Measurements from ENCODE around the gene ASAP3.

ASAP3 gene

GRCh38 chr1:23475641-23476040, 8.3 kb downstream of the ASAP3 start:
- Mint-ChIP-seq H3K4me1 (ENCODE audit: low read depth) (no peaks in the 10 kb centered on the region), H3K27ac (no peak overlapping the region), H3K4me3 (no peak overlapping the region), H3K9me3 (no peaks in the 10 kb centered on the region), H3K27me3 (ENCODE audit: low read depth) (peaks cover 10% of the 10 kb centered on the region), H3K36me3 (ENCODE audit: low read depth) (no peaks in the 10 kb centered on the region)

- Mint-ChIP-seq H3K27me3 (ENCODE audit: low read depth) (peaks cover 6% of the 10 kb centered on the region), H3K4me3 (no peak overlapping the region), H3K9me3 (no peaks in the 10 kb centered on the region), H3K27ac (no peak overlapping the region), H3K4me1 (ENCODE audit: low read depth) (no peaks in the 10 kb centered on the region), H3K36me3 (ENCODE audit: low read depth) (no peaks in the 10 kb centered on the region)
Observed at GRCh38 chr1:23475134-23475628, 8.8 kb downstream of the ASAP3 start.

DNA sequence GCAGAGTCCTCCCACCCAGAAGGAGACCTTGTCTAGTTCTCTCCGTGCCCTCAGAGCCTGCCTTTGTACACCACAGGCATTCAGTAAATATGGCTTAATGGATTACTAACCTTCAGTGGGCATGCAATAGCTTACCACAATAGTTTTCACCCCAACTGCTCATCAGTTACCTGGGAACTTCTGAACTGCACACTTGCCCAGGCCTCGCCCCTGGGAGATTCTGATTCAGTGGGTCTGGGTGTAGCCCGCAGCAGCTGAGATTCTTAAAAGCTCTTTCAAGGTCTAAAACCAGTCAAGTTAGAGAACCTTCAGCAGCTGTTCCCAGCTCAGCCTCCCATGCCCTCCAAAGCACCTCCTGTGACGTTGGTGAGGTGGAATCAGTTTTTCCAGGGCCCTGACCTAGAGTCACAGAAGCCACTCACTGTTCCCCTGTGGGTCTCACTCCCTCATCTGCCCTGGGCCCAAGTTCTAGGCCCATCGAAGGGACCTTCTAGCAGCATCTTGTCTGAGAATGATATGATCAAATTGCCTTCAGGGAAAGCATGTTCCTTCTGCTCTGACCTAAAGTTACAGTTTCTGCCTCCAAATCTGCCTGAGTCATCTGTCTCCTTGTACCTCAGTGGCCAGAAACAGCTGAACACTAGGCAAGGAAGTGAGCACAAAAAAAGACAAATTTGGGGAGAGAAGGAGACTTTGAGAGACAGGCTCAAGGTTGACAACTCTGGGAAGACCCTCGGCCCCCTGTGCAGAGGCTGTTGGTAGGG, 10.8 kb downstream of the ASAP3 start:
- Mint-ChIP-seq H3K9me3 (no peaks in the 10 kb centered on the region), H3K4me3 (no peak overlapping the region), H3K27ac (no peak overlapping the region), H3K36me3 (ENCODE audit: low read depth) (no peaks in the 10 kb centered on the region), H3K4me1 (ENCODE audit: low read depth) (no peaks in the 10 kb centered on the region), H3K27me3 (ENCODE audit: low read depth) (peaks cover 5% of the 10 kb centered on the region)

DNA sequence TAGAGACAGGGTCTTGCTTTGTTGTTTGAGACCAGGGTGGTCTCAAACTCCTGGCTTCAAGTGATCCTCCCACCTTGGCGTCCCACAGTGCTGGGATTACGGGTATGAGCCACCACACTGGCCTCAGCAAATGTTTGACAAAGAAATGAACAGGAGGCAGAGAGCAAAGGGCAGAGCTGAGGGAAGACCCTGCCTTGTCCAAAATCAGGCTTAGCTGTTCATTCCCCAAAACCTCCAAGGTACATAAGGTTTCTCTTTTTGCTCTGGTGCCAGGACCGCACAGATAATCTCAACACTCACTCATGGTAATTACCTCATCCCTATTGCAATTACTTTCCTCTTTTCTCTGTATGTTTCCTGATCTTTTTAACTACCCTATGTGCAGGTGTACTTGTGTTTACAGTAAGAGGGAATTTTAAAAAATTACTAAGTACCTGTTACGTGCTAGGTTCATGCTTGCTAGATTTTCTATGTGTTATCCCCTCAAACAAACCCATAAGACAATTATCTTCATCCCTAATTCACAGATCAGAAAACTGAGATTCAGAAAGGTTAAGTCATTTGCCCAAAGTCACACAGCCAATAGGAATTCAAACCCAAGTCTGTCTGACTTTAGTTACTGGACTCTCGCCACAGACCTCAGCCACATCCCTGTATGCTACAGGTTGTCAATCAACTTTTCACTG, 11.5 kb downstream of the ASAP3 start:
- Mint-ChIP-seq H3K9me3 (no peaks in the 10 kb centered on the region), H3K4me1 (ENCODE audit: low read depth) (no peaks in the 10 kb centered on the region), H3K36me3 (ENCODE audit: low read depth) (no peaks in the 10 kb centered on the region), H3K4me3 (no peak overlapping the region), H3K27ac (no peak overlapping the region), H3K27me3 (ENCODE audit: low read depth) (peaks cover 5% of the 10 kb centered on the region)

- no peaks in the 10 kb centered on the region for H3K9me3 Mint-ChIP-seq
- no peak overlapping the region for H3K4me3 Mint-ChIP-seq
- H3K27me3 Mint-ChIP-seq (ENCODE audit: low read depth) = peaks cover 3% of the 10 kb centered on the region
- no peaks in the 10 kb centered on the region for H3K4me1 Mint-ChIP-seq (ENCODE audit: low read depth)
- no peaks in the 10 kb centered on the region for H3K36me3 Mint-ChIP-seq (ENCODE audit: low read depth)
- no peak overlapping the region for H3K27ac Mint-ChIP-seq
Observed at GRCh38 chr1:23471473-23472075, 12.4 kb downstream of the ASAP3 start.

DNA sequence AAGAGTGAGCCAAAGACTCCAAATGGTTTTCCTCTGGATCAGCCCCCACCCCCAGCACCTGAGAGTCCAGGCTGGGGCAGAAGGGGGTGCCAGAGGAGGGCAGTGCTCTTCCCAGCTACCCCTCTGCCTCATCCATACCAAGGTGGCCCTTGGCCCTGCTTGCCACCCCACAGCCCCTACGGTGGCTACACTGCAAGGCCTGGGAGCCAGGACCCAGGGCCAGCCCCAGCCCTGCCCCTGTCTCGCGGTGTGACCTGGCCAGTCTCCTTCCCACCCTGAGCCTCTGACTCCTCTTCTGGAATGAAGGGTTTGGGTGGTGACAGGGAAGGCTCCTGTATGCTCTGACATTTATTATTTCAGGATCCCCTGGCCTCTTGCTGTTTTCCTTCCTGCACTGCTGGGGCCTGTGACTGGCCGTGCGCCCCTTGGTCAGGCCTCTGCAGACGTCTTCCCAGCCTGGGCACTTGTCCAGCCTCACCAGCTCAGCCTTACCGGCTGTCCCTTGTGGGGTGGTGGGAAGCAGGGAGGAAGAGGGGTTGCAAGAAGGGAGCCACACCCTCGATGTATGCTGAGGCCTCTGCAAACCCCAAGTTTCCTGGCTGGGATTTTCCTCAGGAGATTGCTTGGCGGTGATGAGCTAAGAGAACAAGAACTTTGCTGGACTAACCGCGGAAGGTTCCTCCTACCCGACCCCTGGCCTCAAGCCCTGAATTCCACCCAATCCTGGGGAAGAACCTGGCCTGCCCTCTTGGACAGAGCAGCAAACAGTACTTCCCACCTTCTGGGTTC, 13.5 kb downstream of the ASAP3 start:
- no peaks in the 10 kb centered on the region for H3K9me3 Mint-ChIP-seq
- no peaks in the 10 kb centered on the region for H3K27me3 Mint-ChIP-seq (ENCODE audit: low read depth)
- no peaks in the 10 kb centered on the region for H3K4me1 Mint-ChIP-seq (ENCODE audit: low read depth)
- no peak overlapping the region for H3K27ac Mint-ChIP-seq
- no peak overlapping the region for H3K4me3 Mint-ChIP-seq
- no peaks in the 10 kb centered on the region for H3K36me3 Mint-ChIP-seq (ENCODE audit: low read depth)

- H3K4me3 Mint-ChIP-seq = no peak overlapping the region
- H3K4me1 Mint-ChIP-seq (ENCODE audit: low read depth) = no peaks in the 10 kb centered on the region
- H3K27me3 Mint-ChIP-seq (ENCODE audit: low read depth) = no peaks in the 10 kb centered on the region
- H3K9me3 Mint-ChIP-seq = no peaks in the 10 kb centered on the region
- H3K27ac Mint-ChIP-seq = no peak overlapping the region
- H3K36me3 Mint-ChIP-seq (ENCODE audit: low read depth) = no peaks in the 10 kb centered on the region
Observed at GRCh38 chr1:23469372-23469982, 14.5 kb downstream of the ASAP3 start.

DNA sequence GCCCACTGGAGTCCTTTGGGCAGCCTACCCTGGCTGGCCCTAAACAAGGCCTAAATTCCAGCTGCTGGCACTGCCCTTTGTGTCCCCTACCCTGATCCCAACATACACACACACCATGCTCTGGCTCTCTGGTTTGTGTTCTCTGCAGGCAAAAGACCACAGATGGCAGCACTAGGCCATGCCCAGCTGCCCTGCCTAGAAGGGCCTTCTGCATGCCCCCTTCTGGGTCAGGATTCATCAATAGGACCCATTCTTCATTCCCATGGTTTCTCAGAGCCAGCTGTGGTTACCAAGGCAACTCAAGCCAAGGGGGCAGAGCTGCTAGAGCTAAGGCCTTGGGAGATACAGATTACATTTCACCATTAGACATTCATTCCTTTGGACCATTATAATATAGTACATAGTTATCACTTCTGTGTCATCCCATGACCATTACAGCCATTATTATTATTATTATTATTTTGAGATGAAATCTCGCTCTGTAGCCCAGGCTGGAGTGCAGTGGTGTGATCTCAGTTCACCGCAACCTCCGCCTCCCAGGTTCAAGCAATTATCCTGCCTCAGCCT, 17.5 kb downstream of the ASAP3 start:
- H3K27ac Mint-ChIP-seq = no peak overlapping the region
- no peaks in the 10 kb centered on the region for H3K36me3 Mint-ChIP-seq (ENCODE audit: low read depth)
- H3K4me1 Mint-ChIP-seq (ENCODE audit: low read depth) = no peaks in the 10 kb centered on the region
- H3K4me3 Mint-ChIP-seq = no peak overlapping the region
- no peaks in the 10 kb centered on the region for H3K9me3 Mint-ChIP-seq
- H3K27me3 Mint-ChIP-seq (ENCODE audit: low read depth) = no peaks in the 10 kb centered on the region

GRCh38 chr1:23463286-23463685, 20.7 kb downstream of the ASAP3 start:
- no peak overlapping the region for H3K4me3 Mint-ChIP-seq

GRCh38 chr1:23462766-23463165, 21.2 kb downstream of the ASAP3 start:
- no peak overlapping the region for H3K27ac Mint-ChIP-seq
- peaks cover 14% of the 10 kb centered on the region for H3K27me3 Mint-ChIP-seq (ENCODE audit: low read depth)
- no peaks in the 10 kb centered on the region for H3K36me3 Mint-ChIP-seq (ENCODE audit: low read depth)
- no peak overlapping the region for H3K4me3 Mint-ChIP-seq
- no peaks in the 10 kb centered on the region for H3K4me1 Mint-ChIP-seq (ENCODE audit: low read depth)
- H3K9me3 Mint-ChIP-seq = no peaks in the 10 kb centered on the region

More at GRCh38 chr1:23463286-23463685, 20.7 kb downstream of the ASAP3 start:
- Mint-ChIP-seq H3K36me3 (ENCODE audit: low read depth) (no peaks in the 10 kb centered on the region), H3K9me3 (no peaks in the 10 kb centered on the region), H3K27me3 (ENCODE audit: low read depth) (peaks cover 12% of the 10 kb centered on the region), H3K27ac (no peak overlapping the region), H3K4me1 (ENCODE audit: low read depth) (no peaks in the 10 kb centered on the region)

DNA sequence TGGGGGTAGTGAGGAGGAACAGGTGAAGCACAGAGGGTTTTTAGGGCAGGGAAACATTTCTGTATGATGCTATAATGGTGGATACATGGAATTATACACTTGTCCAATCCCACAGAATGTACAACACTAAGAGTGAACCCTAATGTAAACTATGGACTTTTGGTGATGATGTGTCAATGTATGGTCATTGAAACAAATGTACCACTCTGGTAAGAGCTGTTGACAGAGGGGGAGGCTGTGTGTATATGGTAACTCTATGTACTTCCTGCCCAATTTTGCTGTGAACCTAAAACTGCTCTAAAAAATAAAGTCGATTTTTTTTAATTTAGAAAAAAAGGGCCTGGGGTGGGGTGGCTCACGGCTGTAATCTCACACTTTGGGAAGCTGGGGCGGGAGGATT, 22.9 kb downstream of the ASAP3 start:
- Mint-ChIP-seq H3K36me3 (ENCODE audit: low read depth) (no peaks in the 10 kb centered on the region), H3K27ac (no peak overlapping the region), H3K9me3 (no peaks in the 10 kb centered on the region), H3K4me3 (no peak overlapping the region), H3K4me1 (ENCODE audit: low read depth) (peaks cover 4% of the 10 kb centered on the region), H3K27me3 (ENCODE audit: low read depth) (peaks cover 15% of the 10 kb centered on the region)

GRCh38 chr1:23460519-23460918, 23.5 kb downstream of the ASAP3 start:
- H3K27ac Mint-ChIP-seq = no peak overlapping the region
- peaks cover 4% of the 10 kb centered on the region for H3K4me1 Mint-ChIP-seq (ENCODE audit: low read depth)
- no peak overlapping the region for H3K4me3 Mint-ChIP-seq
- no peaks in the 10 kb centered on the region for H3K36me3 Mint-ChIP-seq (ENCODE audit: low read depth)
- H3K9me3 Mint-ChIP-seq = no peaks in the 10 kb centered on the region
- peaks cover 15% of the 10 kb centered on the region for H3K27me3 Mint-ChIP-seq (ENCODE audit: low read depth)

DNA sequence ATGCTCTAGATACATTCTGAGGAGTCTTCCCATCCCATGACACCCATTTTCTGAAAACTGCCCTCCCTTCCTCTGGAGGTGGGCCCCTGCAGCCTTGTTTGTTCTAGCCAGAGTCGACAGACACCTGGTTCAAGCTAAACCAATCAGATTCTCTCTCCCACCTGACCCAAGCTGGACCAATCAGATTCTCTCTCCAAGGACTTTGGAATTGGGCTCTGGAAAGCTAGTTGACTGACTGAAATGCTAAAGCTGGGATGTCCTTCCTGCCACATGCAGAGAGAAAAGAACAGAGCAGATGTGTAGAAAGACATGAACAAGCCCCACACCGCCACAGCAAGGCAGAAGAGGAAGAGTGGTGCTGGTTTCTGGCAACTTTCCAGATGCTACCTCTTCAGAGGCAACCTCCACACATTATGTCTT, 24.6 kb downstream of the ASAP3 start:
- Mint-ChIP-seq H3K4me1 (ENCODE audit: low read depth) (peaks cover 6% of the 10 kb centered on the region), H3K27me3 (ENCODE audit: low read depth) (peaks cover 20% of the 10 kb centered on the region), H3K9me3 (no peaks in the 10 kb centered on the region), H3K36me3 (ENCODE audit: low read depth) (no peaks in the 10 kb centered on the region), H3K4me3 (no peak overlapping the region), H3K27ac (no peak overlapping the region)

DNA sequence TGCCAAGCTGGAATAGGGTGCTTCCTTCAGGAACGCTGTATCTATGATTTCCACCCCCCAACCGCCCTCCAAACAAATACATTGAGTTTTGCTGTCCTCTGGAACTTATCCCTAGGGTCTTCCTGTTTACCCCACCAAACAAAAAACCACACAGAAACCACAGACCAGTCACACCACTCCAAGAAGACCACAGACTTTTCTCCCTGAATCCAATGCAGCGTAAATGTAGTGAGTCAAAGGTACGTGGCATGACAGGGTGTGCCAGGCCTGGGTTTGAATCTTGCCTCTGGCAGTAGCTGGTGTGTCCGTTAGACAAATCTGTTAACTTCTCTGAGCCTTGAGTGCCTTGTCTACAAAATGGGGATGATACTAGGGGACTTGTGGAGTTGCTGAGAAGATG, 27.8 kb downstream of the ASAP3 start:
- H3K27ac Mint-ChIP-seq = no peak overlapping the region
- H3K36me3 Mint-ChIP-seq (ENCODE audit: low read depth) = no peaks in the 10 kb centered on the region
- H3K27me3 Mint-ChIP-seq (ENCODE audit: low read depth) = peaks cover 26% of the 10 kb centered on the region
- peaks cover 9% of the 10 kb centered on the region for H3K4me1 Mint-ChIP-seq (ENCODE audit: low read depth)
- no peaks in the 10 kb centered on the region for H3K9me3 Mint-ChIP-seq
- H3K4me3 Mint-ChIP-seq = no peak overlapping the region

Data from T-helper 1 cell treated with Interleukin-12 subunit alpha and Interleukin-12 subunit beta and Interleukin-4 antibody, amounts not matched to agents 30 μg/mL and 1 μg/mL, for 36 hours (primary cell).